GM10266 (cell line): ENCODE results near the gene TINCR.

Experiments
- DNase-seq: peaks from one replicate; pipeline ENCODE4 v3.0.0; 2012; ENCODE audit errors: extremely low spot score
- TF ChIP-seq, protein P1 (sequence below): IDR thresholded peaks from 2 replicates; pipeline ENCODE4 v1.5.1; 2012; ENCODE audit warnings: mild to moderate bottlenecking, low read depth; ENCODE audit not compliant: control insufficient read depth, insufficient read depth; ENCODE audit errors: missing control alignments

TINCR gene

DNA sequence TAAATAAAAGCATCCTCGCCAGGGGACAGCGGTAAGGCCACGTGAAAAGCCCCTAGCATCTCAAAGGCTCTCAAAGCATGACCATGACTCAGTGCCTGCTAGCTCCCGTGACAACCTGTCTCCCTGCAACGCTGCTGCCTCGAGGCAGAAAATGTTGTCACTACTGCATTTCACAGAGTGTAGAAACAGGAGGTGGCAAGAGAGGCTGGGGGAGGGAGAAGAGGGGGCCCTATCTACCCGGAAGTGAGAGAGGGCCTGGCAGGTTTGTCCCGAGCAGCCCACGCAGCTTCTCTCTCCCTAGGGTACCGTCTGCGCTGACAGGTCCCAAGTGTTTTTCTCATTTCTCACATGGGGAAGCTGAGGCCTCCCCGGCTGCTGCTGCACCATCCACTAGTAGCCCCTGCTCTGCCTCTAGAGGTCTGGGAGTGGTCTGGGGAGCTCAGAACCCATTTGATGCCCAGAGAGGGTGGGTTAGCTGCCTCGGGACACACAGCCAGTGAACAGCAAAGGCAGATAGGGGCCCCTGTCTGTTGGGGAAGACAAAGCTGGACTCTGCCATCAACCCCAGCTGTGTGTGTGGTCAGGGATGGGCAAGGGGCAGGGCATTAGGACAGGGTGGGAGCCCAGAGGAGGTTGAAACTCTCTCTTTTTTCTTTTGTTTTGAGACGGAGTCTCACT lies 3.7 kb downstream of the TINCR start:
- no peak for DNase-seq
- TF ChIP-seq, protein P1, sequence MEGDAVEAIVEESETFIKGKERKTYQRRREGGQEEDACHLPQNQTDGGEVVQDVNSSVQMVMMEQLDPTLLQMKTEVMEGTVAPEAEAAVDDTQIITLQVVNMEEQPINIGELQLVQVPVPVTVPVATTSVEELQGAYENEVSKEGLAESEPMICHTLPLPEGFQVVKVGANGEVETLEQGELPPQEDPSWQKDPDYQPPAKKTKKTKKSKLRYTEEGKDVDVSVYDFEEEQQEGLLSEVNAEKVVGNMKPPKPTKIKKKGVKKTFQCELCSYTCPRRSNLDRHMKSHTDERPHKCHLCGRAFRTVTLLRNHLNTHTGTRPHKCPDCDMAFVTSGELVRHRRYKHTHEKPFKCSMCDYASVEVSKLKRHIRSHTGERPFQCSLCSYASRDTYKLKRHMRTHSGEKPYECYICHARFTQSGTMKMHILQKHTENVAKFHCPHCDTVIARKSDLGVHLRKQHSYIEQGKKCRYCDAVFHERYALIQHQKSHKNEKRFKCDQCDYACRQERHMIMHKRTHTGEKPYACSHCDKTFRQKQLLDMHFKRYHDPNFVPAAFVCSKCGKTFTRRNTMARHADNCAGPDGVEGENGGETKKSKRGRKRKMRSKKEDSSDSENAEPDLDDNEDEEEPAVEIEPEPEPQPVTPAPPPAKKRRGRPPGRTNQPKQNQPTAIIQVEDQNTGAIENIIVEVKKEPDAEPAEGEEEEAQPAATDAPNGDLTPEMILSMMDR = no peak

GRCh38 chr19:5563008-5563431 lies 4.7 kb downstream of the TINCR start:
- TF ChIP-seq, protein P1 = no peak
- no peak for DNase-seq

GRCh38 chr19:5562280-5562679 lies 5.5 kb downstream of the TINCR start:
- no peak for DNase-seq
- TF ChIP-seq, protein P1 = no peak

DNA sequence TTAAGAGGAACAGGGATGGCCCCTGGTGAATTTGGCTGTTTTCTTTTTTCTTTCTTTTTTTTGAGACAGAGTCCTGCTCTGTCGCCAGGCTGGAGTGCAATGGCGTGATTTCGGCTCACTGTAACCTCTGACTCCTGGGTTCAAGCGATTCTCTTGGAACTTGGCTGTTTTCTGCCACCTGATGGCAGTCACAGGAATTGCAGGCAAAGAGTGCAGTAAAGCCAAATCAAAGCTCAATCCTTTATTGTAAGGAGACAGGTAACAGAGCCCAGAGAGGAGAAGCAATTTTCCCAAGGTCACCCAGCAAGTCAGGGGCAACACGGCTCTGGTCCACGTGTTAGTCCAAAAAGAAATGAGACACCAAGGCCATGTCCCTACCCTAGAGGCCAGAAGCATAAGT lies 6.2 kb downstream of the TINCR start:
- TF ChIP-seq, protein P1 = peak; percentile 19
- no peak for DNase-seq

- TF ChIP-seq, protein P1 = no peak
- no peak for DNase-seq
Measured at GRCh38 chr19:5560156-5560555, 7.6 kb downstream of the TINCR start.

- TF ChIP-seq, protein P1 = no peak
- no peak for DNase-seq
Measured at GRCh38 chr19:5559804-5560133, 8.0 kb downstream of the TINCR start.

- TF ChIP-seq, protein P1 = no peak
- DNase-seq = no peak
Measured at GRCh38 chr19:5558101-5558621, 9.6 kb downstream of the TINCR start.
